K562 treated with DMSO at 1 percent for 48 hours (cell line): ENCODE data around the gene PANK4. TPM values are rescaled to one million over a fixed set of nuclear protein-coding genes. Genes with fewer than 3 reads are reported as not detected.

Source experiments
- total RNA-seq: library from RNA; unstranded; fragments of 300-600 nt; gene quantifications from 2 replicates; pipeline ENCODE4 v1.2.3, GENCODE V29; 2022; ENCODE audit warnings: low replicate concordance; ENCODE audit errors: extremely low read depth

PANK4 gene
- not detected in 2 replicates for total RNA-seq

GRCh38 chr1:2525920-2526823 lies at the start of gene PANK4:
TSS of gene PANK4 (minus strand) at chr1:2526596. CDS start at chr1:2526587, 9 bp downstream.

GRCh38 chr1:2556277-2556677 lies 29.9 kb upstream of the PANK4 start, which contains the start of gene TNFRSF14:
TSS of gene TNFRSF14 (plus strand) at chr1:2556371. CDS start at chr1:2556665, 294 bp downstream.

GRCh38 chr1:2529784-2530512 lies 3.6 kb upstream of the PANK4 start, which contains the start of gene HES5:
TSS of gene HES5 (minus strand) at chr1:2530263. CDS start at chr1:2530164, 99 bp downstream.

GRCh38 chr1:2476061-2476999 lies 50.1 kb downstream of the PANK4 start, which contains the start of gene PLCH2:
TSS of gene PLCH2 (plus strand) at chr1:2476289. CDS start at chr1:2476589, 300 bp downstream.

Other genes with a start within 250 kb of the PANK4 start
- gene MORN1, start 135.0 kb downstream of the PANK4 start, total RNA-seq, result not detected in 2 replicates
- gene RER1, start 134.8 kb downstream of the PANK4 start, total RNA-seq, result not detected in 2 replicates
- gene PEX10, start 114.0 kb downstream of the PANK4 start, total RNA-seq, result not detected in 2 replicates
- not detected in 2 replicates for gene PLCH2, start 50.3 kb downstream of the PANK4 start, total RNA-seq
- not detected in 2 replicates for gene HES5, start 3.7 kb upstream of the PANK4 start, total RNA-seq
- not detected in 2 replicates for gene TNFRSF14, start 29.8 kb upstream of the PANK4 start, total RNA-seq
- gene PRXL2B, start 60.2 kb upstream of the PANK4 start, total RNA-seq, result not detected in 2 replicates
- gene MMEL1, start 106.4 kb upstream of the PANK4 start, total RNA-seq, result not detected in 2 replicates